ELR (cell line): ENCODE results near the gene PAM16.

ENCODE experiments used
- DNase-seq: peaks from one replicate; pipeline ENCODE4 v3.0.0-alpha.2; 2015; ENCODE audit warnings: low read depth

Gene PAM16

DNA sequence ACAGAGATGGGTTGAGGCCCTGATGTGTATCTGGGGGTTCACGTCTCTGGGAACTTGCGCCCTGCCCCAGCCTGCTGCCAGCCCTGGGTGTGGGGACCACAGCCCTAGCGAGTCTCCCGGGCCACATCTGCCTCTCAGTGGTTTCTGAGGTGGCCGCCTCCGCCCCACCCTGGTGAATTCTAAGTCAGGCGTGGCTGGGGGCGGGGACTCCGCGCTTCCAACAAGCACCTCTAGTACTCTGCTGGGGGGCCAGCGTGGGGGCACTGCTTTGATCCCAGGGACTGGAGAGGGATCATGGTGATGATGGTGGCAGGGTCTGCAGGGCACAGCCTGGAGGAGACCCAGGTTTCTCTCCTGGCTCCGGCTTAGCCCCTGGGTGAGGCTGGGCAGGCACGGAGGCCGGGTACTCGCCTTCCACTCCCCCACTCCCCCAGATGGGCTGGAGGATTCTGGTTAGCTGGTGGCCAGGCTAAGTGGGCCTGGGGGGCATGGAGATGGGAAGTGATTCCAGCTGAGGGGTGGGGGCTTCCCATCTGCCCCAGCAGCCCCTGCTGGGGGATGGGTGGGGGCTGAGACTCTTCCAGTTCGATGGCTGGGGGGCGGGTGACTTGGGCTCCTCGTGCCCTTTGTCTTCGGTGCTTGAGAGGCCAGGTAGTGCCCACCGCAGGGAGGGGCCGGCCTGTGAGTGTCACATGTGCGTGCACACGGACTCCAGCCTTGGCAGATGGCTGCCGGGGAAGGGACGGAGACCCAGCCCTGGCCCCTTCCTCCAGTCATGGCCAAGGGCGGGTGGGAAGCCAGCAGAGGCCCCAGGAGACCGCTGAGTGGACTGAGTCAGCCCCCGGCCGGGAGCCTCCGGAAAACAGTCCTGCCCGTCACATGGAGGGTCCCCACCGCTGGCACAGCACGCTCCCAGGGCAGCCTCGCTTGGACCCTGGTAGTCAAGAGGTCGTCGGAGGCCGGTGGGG is 31.4 kb downstream of the PAM16 start:
- DNase-seq, result no peak

GRCh38 chr16:4318967-4319366 is 32.2 kb downstream of the PAM16 start:
- no peak for DNase-seq

DNA sequence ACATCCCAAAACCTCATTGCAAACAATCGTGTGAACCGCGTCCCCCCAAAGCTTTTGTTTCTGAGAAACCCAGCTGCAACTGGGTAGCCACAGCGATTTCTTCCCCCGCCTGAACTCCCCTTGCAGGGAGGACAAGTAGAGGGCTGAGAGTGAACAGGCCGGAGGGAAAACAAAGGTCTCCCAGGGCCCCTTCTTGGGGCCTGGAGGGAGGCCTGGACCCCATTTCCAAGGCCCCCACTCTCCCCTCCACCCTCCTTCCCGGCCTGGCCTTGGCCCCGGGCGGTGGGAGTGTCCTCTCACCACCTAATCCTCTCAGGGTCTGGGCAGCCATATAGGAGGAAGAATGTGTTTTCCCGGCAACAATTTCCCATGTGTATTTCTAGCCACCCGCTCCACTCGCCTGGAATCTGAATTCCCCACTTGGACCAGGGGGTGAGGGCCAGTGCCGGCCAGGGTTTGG is 32.6 kb downstream of the PAM16 start:
- DNase-seq, result no peak

DNA sequence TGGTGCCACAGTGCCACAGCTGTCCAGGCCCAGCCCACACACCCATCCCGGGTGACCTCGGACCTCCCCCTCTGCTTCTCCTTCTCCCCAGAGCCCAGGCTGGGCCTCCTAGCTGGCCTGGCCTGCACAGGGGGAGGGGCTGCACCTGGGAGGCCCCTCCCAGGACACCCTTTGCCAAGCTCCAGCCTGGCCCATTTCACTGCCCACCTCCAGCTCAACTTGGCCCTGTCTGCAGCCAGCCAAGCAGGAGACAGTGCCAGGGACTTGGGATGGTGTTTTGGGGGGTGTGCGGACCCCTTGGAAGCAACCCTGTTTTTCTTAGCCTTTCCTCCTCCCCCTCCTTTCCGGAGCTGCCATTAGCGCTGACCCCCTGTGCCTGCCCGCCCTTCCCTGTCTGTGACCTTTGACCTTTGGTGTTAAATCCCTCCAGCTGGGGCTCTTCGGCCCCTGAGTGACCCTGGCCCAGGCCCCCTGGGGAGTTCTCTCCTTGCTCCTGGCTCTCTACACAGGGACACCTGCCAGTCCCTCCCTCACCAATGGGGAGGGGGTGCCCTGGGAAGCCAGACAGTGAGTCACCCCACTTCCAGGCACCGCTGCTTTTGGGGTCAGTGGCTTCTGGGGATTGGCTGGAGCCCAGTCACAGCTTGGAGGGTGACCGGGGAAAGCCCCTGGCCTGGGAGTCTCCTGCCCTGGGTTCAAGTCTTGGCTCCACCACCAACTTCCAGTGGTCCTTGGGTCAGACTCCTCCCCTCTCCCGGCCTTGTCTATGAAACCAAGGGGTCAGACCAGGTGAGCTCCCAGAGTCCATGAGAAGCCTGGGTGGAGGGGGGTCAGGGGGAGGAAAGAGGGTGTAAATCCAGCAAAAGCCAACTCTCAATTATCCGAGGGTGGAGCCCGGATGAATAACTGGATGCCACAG is 33.3 kb downstream of the PAM16 start:
- no peak for DNase-seq

- peak; percentile 58 for DNase-seq
Measured at GRCh38 chr16:4316864-4317531, 34.1 kb downstream of the PAM16 start.

DNA sequence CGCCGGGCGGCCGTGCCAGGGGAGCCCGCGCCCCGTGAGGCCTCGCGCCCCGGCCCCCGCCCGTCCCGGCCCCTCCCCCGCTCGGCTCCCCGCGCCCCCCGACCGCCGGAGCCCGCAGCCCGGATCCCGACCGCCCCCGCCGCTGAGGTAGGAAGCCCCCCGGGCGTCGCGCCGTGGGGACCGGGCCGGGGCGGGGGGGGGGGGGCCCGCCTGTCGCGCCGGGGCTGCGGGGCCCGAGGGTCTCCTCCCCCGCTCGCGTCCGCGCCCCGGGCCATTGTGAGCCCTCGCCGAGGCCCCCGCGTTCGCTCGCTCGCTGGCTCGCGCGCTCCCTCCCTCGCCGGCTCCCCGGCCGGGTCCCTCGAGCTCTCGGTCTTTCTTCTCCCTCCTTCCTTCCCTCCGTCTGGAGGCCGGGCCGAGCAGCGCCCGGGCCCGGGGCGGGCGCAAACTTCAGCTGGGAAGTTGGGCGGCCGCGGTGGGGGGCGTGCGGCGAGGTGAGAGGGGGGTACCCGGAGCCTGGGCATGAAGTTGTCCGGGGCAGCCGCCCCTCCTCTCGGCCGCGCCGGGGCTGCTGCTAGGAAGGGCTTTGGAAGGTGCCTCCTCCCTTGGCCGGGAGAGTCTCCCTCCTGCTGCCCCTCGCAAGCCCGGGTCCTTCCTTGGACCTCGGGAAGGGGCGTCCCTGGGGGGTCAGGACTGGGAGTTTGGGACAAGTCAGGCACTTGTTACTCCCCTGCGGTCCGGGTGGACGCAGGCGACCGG is 34.8 kb downstream of the PAM16 start:
- DNase-seq, result peak; percentile 54

- DNase-seq, result peak; percentile 76
Measured at GRCh38 chr16:4315186-4316107, 35.7 kb downstream of the PAM16 start, which contains the start of gene GLIS2. TSS of gene GLIS2 (plus strand) at chr16:4316067. CDS start at chr16:4332281, 16,214 bp downstream.

DNA sequence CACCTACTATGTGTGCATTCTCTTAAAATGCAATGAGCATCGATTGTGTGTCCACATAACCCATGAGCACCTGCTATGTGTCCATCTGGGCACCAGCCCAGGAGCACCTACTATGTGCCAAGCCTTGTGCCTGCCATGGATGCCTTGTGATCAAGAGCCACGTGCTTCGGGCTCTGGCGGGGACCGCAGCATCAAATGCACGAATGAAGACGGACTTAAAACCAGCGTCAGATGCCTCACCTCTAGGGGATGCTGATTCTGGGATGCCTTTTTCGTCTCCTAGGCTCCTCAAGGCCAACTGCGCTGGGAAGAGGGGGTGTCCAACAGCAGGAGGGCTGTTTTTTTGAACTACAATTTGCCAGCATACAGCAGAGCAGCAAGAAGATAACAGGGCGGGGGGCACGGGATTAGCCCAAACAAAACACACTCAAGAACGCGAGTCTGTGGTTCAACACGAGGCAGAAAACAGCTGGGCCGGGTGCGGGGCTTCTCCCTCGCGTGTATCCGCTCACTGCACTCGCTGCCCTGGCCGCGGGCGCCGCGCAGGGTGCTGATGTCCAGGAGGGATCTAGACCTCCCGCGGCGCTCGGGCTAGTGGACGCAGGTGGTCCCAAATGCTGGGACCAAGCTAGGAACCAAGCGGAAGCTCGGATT is 36.5 kb downstream of the PAM16 start:
- DNase-seq, result peak; percentile 62

DNA sequence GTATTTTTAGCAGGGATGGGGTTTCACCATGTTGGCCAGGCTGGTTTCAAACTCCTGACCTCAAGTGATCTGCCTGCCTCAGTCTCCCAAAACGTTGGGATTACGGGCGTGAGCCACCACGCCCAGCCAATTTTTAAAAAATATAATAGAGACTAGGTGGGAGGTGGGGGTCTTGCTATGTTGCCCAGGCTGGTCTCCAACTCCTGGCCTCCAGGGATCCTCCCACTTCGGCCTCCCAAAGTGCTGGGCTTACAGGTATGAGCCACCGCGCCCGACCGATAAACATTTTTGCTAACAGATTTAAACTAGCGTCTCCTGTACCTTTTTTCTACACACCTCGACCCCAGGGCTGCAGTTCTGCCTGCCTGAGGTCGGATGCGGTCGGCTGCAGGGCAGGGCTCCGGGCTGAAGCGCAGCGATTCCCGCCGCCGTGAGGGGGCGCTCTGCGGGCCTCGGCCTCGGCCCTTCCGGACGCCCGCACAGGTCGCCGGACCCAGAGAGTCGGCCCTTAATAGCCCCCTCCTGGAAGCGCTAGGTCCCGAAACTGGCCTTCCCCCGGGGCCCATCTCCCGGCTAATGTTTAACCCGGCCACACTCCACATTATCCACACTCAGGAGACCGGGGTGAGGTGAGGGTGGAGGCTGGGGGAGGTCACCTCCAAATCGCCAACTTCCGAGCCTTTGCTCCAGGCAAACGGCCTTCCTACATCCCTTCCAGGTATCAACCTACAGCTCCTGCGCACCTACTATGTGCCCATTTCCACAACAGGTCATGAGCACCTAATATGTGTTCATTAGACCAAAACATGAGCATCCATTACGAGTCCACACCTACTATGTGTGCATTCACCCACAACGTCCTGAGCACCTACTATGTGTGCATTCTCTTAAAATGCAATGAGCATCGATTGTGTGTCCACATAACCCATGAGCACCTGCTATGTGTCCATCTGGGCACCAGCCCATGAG is 37.3 kb downstream of the PAM16 start:
- DNase-seq, result no peak

GRCh38 chr16:4309833-4310266 is 41.3 kb downstream of the PAM16 start:
- DNase-seq, result peak; percentile 82

GRCh38 chr16:4309102-4309832 is 41.9 kb downstream of the PAM16 start:
- DNase-seq, result no peak

DNA sequence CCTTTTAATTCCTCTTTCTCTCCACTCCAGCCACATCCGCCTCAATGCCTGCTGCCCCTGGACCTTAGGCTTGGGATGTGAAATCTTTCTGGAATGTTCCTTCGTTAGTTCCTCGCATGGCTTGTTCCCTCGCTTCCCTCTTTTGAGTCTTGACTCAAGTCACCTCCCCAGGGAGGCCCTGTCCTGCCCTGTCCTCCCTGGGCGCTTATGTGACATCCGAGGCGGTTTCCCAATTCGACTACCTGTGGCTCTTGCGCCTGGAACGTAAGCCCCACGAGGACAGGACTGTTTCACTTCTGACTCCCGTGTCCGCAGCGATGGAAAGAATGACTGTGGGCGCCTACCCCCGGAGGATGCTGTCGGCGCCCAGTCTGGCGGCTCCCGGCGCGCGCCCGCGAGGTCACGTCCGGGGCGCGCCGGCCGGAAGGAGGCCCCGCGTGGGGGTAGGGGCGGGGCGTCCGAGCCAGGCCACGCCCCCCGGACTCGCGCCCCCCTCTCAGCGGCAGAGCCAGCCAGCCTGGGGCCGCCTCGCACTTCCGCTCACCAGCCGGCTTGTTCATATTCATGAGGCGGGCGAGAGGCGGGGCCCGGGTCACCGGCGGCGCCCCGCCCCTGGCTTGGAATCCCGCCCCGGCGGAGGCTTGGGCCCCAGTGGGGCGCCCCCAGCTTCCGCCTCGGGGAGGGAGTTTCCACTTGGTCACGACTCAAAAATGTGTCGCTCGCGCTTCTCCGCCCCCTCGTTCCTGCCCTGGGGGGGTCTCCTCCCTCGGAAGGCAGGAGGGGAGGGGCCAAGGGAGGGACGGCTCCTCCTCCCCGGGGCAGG is 43.7 kb downstream of the PAM16 start:
- peak; percentile 95 for DNase-seq

- DNase-seq, result no peak
Measured at GRCh38 chr16:4306470-4307214, 44.5 kb downstream of the PAM16 start.

- no peak for DNase-seq
Measured at GRCh38 chr16:4303973-4304372, 47.1 kb downstream of the PAM16 start.

DNA sequence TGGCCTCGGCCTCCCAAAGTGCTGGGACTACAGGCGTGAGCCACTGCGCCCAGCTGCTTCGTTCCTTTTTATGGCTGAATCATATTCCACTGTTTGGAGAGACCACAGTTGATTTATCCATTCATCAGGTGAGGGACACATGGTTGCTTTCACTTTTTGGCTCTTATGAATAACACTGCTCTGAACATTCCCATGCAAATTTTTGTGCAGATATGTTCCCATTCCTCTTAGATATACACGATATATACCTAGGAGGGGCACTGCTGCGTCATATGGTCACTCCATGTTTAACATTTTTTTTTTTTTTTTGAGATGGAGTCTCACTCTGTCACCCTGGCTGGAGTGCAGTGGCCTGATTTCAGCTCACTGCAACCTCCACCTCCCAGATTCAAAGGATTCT is 49.2 kb downstream of the PAM16 start:
- no peak for DNase-seq

GRCh38 chr16:4301177-4301576 is 49.9 kb downstream of the PAM16 start:
- DNase-seq, result no peak
